NK-92 (cell line): ENCODE measurements around the gene COL25A1.

Experiments used
- DNase-seq: peaks from one replicate; lab custom pipeline; 2025; ENCODE audit not compliant: unreplicated experiment; lab: John Stamatoyannopoulos, UW

Gene COL25A1

DNA sequence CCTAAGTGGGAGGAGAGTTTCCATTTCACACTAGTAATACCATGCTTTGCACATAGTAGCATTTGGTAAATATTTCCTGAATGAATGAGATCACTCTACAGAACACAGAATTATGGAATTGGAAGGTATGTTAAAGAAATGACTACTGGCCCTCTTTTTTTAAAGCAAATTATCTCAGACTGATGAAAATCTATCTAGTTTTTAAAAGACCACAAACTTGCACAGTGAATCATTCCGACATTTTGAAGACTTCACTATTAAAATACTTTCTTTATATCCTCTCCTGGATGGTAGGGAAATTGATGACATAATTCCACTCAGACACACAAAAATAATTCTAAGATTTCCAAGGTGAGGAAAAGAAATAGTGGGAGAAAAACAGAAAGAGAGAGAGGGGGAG is 471.2 kb downstream of the COL25A1 start:
- no peak for DNase-seq

DNA sequence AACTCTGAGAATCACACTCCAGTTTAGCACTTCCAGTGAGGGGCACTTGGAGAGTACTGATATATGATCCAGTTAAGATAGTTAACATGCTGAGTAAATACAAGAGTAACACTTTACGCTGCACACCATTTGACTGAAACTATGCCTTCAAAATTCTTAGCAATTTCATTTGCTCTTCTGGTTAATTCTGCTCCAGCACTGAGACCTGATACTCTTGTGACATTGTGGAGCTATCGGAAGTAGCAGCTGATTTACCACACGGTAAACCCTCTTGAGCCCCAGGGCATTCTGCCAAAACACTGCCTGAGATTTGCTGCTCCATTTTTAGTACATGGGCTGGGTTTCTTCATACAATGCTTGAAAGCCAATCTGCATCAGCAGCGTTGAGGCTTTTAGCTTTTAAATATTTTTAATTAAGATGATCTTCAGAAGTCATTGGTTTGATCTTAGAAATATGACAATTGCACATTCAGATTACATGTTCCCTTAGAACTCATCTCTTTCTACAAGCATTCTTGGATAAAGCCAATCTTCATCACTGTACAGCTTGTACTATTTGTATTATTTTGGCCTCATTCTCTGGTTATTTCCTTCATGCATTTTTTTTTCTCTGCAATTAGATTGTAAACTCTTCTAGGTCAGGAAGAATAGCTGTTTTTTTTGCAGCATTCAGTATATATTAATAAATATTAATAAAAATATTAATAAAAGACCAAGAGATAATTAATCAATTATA is 471.8 kb downstream of the COL25A1 start:
- no peak for DNase-seq

DNA sequence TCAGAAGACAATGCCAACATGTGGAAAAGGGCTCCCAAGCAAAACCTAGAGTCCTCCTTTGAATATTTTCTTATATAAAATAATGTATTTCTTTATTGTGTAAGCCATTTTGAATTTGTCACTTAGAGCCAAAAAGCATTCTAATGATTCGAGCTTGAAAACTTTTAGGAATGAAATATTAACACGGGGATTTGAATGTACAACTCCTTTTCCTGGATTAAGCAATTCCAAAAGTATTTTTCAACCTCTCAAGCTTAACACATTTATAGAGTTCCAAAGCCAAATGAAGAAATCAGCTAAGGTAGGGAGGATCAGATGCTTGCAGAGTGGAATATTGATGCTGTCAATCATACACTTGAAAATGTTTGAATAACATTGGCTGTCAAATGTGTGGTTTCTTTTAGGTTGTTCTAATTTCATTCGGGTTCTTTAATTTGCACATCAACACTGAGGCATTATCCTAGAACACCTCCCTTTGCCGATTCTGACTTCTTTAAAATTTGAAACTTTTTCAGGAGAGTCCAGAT is 472.4 kb downstream of the COL25A1 start:
- no peak for DNase-seq

DNA sequence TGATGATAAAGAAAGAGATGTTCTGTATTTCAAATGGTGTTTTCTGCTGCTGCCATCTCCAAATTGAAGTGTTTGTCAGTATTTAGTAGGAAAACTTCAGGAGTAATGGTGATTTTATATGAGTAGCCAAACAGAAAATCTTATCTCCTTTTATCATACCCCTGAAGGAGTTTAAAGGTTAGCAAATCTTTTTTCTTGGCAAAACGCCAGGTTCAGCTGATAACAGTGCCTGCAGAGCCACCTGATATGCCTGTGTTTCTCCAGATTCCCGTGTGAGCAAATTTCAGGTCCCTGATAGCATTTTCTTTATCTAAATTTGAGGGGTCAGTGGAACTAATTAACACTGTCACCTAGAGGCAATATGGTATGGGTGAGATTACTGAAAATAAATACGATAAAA is 473.8 kb downstream of the COL25A1 start:
- no peak for DNase-seq

DNA sequence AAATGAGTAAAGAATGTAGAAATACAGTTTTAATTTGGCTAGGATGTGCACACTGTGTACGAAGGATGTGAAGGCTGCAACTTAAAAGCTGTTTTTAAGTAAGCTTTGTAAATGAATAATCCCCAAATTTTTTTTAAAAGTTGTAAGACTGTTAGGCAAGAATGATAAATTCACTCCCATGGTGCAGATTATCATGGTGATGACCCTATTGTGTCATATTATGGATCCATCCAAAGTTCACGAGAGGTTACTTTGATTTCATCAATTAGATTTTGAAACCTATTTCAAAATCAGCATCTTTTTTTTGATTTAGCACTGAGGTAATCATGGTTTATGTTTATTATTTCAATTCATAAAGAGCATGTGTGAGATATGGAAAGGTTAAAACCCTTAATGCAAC is 476.7 kb downstream of the COL25A1 start:
- DNase-seq, result no peak

- DNase-seq, result no peak
Observed at GRCh38 chr4:108821351-108821930, 481.0 kb downstream of the COL25A1 start.

GRCh38 chr4:108820492-108821350 is 481.7 kb downstream of the COL25A1 start:
- no peak for DNase-seq

GRCh38 chr4:108814326-108814725 is 488.1 kb downstream of the COL25A1 start:
- DNase-seq, result no peak

DNA sequence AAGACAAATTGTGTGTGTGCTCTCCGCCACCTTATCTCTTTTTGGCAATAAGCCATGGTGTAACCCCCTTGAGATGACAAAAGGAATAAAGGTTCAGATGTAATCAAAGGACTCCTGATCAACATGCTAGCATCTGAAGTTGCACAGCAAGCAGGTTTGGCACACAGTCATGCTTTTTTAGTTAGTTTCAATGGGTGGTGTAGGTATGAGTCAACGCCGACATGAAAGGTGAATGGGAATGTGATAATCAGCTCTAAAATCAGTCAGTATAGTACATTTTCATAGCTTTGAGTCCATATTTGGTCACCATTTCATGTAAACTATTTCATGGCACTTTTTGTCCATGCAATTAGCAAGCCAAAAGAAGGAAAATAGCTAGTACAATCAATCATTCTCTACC is 489.2 kb downstream of the COL25A1 start:
- DNase-seq, result no peak

- no peak for DNase-seq
Observed at GRCh38 chr4:108811486-108811885, 491.0 kb downstream of the COL25A1 start.

GRCh38 chr4:108810087-108810486 is 492.4 kb downstream of the COL25A1 start:
- no peak for DNase-seq

GRCh38 chr4:108804648-108805273 is 497.7 kb downstream of the COL25A1 start:
- DNase-seq, result no peak

- DNase-seq, result no peak
Observed at GRCh38 chr4:108799306-108799705, 503.2 kb downstream of the COL25A1 start.

- no peak for DNase-seq
Observed at GRCh38 chr4:108796173-108796572, 506.3 kb downstream of the COL25A1 start.

GRCh38 chr4:108795733-108796132 is 506.7 kb downstream of the COL25A1 start:
- DNase-seq, result no peak

DNA sequence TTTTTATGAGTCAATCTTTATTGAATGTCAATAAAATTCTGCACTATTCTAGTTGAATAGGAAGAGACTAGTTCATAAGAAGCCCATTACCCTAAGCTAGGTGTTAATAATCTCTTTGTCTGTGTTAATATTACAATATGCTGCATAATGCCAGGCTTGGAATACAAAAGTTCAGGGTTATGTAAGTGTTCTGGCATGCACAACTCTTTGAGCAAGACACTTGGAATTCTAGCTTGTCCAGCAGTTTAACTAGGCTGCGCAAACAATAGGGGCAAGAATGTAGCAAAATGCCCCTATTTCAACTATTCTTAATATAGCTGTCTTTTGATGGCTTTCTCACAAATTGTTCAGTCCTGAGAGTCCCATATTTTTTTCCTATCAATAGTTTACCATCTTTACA is 508.3 kb downstream of the COL25A1 start:
- no peak for DNase-seq

DNA sequence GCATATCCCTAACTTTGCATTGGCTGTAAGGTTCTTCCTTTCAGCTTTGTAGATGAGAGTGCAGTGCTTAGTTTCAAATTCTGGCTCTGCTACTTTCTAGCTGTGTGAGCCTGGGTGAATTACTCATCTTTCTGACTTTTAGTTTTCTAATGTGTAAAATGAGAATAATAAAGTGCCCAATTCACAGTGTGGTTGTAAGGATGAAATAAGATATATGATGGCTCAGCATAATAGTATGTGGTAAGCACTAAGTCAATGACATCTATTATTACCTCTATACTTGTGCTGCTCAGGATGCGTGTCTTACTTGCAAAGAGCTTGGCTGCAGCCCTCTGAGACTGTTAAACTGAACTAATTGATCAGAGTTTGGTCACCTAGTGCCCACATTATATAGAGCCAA is 509.0 kb downstream of the COL25A1 start:
- DNase-seq, result no peak

GRCh38 chr4:108788731-108789130 is 513.7 kb downstream of the COL25A1 start:
- no peak for DNase-seq

DNA sequence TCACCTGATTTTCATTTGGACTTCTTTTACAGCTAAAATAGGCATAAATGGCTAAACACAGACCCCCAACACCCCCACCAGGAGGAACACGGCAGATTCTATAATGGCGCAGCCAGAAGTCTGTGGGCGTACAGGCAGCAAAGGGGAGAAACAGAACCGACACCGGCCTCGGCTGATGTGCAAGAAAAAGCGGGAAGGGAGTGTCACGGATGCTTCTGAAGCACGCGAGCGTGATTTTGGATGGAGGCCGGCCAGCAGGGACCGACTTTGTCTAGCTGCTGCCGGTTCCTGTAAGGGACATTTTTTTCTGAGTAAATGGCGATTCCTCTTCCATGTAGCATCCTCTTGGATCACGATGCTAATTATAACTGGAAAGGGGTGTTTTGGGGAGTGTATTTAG is 514.7 kb downstream of the COL25A1 start:
- no peak for DNase-seq

DNA sequence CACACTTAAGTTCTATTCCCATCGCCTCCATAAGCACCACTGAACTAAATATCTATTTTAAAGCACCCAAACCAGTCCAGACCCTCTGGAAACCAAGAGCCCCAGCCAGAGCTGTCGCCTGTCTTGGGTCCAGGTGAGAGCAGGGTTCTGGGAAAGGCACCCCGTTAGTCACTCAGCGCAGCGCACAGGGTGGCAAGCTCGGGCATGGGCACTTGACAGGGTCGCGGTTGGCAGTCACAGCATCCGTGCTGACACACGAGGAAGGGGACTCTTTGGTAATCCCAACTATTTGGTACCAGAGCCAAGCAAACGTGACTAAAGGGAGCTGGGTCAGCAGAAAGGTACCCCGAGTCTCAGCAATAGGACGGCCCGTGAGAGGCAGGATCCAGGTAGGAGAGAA is 515.4 kb downstream of the COL25A1 start:
- DNase-seq, result no peak

- no peak for DNase-seq
Observed at GRCh38 chr4:108786351-108786750, 516.1 kb downstream of the COL25A1 start.
